Measurements from ENCODE around the gene CSF1R. TPM values are rescaled to one million over a fixed set of nuclear protein-coding genes. Genes with fewer than 3 reads are reported as not detected.

CSF1R gene
- total RNA-seq = under 1 TPM; 0.10 to 0.46 (median 0.26) TPM

GRCh38 chr5:150085950-150086715 is at the start of gene CSF1R:
Gene CSF1R (minus strand): TSS chr5:150086554. CDS start chr5:150086427, 127 bp downstream.
- no peak within 1 kb of the TSS for H3K4me3 Mint-ChIP-seq
- no peaks in the 10 kb centered on the region for H3K4me1 Mint-ChIP-seq (ENCODE audit: low read depth)
- DNase-seq = no peak
- no peaks in the 10 kb centered on the region for H3K9me3 Mint-ChIP-seq
- no peak for ATAC-seq
- H3K27me3 Mint-ChIP-seq (ENCODE audit: low read depth) = peaks cover 43% of the 10 kb centered on the region
- no peaks in the 10 kb centered on the region for H3K36me3 Mint-ChIP-seq (ENCODE audit: insufficient read depth)

GRCh38 chr5:150135557-150136304 is 49.4 kb upstream of the CSF1R start:
- Mint-ChIP-seq H3K4me1 (ENCODE audit: low read depth) (no peaks in the 10 kb centered on the region), H3K4me3 (no peak overlapping the region), H3K9me3 (no peaks in the 10 kb centered on the region), H3K36me3 (ENCODE audit: insufficient read depth) (no peaks in the 10 kb centered on the region), H3K27me3 (ENCODE audit: low read depth) (peaks cover 2% of the 10 kb centered on the region)
- no peak for ATAC-seq
- no peak for DNase-seq

- peaks cover 2% of the 10 kb centered on the region for H3K27me3 Mint-ChIP-seq (ENCODE audit: low read depth)
- DNase-seq (no peak), ATAC-seq (no peak)
- no peaks in the 10 kb centered on the region for H3K9me3 Mint-ChIP-seq
- no peaks in the 10 kb centered on the region for H3K36me3 Mint-ChIP-seq (ENCODE audit: insufficient read depth)
- no peak overlapping the region for H3K4me3 Mint-ChIP-seq
- H3K4me1 Mint-ChIP-seq (ENCODE audit: low read depth) = no peaks in the 10 kb centered on the region
Measured at GRCh38 chr5:150134198-150134588, 47.8 kb upstream of the CSF1R start.

GRCh38 chr5:150133581-150134197 is 47.3 kb upstream of the CSF1R start:
- no peaks in the 10 kb centered on the region for H3K4me1 Mint-ChIP-seq (ENCODE audit: low read depth)
- peaks cover 2% of the 10 kb centered on the region for H3K27me3 Mint-ChIP-seq (ENCODE audit: low read depth)
- H3K9me3 Mint-ChIP-seq = no peaks in the 10 kb centered on the region
- ATAC-seq (no peak), DNase-seq (no peak)
- H3K36me3 Mint-ChIP-seq (ENCODE audit: insufficient read depth) = no peaks in the 10 kb centered on the region
- H3K4me3 Mint-ChIP-seq = no peak overlapping the region

GRCh38 chr5:150132740-150133139 is 46.4 kb upstream of the CSF1R start:
- DNase-seq (no peak), ATAC-seq (no peak)
- no peaks in the 10 kb centered on the region for H3K27me3 Mint-ChIP-seq (ENCODE audit: low read depth)
- H3K9me3 Mint-ChIP-seq = no peaks in the 10 kb centered on the region
- no peaks in the 10 kb centered on the region for H3K4me1 Mint-ChIP-seq (ENCODE audit: low read depth)
- H3K4me3 Mint-ChIP-seq = no peak overlapping the region
- H3K36me3 Mint-ChIP-seq (ENCODE audit: insufficient read depth) = no peaks in the 10 kb centered on the region

GRCh38 chr5:150131978-150132694 is 45.8 kb upstream of the CSF1R start:
- Mint-ChIP-seq H3K4me1 (ENCODE audit: low read depth) (no peaks in the 10 kb centered on the region), H3K27me3 (ENCODE audit: low read depth) (no peaks in the 10 kb centered on the region), H3K4me3 (no peak overlapping the region), H3K9me3 (no peaks in the 10 kb centered on the region), H3K36me3 (ENCODE audit: insufficient read depth) (no peaks in the 10 kb centered on the region)
- no peak for ATAC-seq
- no peak for DNase-seq

- no peak for DNase-seq
- Mint-ChIP-seq H3K4me1 (ENCODE audit: low read depth) (no peaks in the 10 kb centered on the region), H3K4me3 (no peak overlapping the region), H3K27me3 (ENCODE audit: low read depth) (no peaks in the 10 kb centered on the region), H3K36me3 (ENCODE audit: insufficient read depth) (no peaks in the 10 kb centered on the region), H3K9me3 (no peaks in the 10 kb centered on the region)
- ATAC-seq = no peak
Measured at GRCh38 chr5:150131461-150131860, 45.1 kb upstream of the CSF1R start.

GRCh38 chr5:150130493-150130922 is 44.2 kb upstream of the CSF1R start:
- Mint-ChIP-seq H3K36me3 (ENCODE audit: insufficient read depth) (no peaks in the 10 kb centered on the region), H3K4me3 (no peak overlapping the region)

GRCh38 chr5:150129813-150130492 is 43.6 kb upstream of the CSF1R start:
- H3K9me3 Mint-ChIP-seq = no peaks in the 10 kb centered on the region
- DNase-seq (peak; percentile 12), ATAC-seq (peak; percentile 60 to 70)
- H3K4me3 Mint-ChIP-seq = no peak overlapping the region
- no peaks in the 10 kb centered on the region for H3K4me1 Mint-ChIP-seq (ENCODE audit: low read depth)
- H3K36me3 Mint-ChIP-seq (ENCODE audit: insufficient read depth) = no peaks in the 10 kb centered on the region
- H3K27me3 Mint-ChIP-seq (ENCODE audit: low read depth) = no peaks in the 10 kb centered on the region

More at GRCh38 chr5:150130493-150130922, 44.2 kb upstream of the CSF1R start:
- no peaks in the 10 kb centered on the region for H3K27me3 Mint-ChIP-seq (ENCODE audit: low read depth)
- H3K4me1 Mint-ChIP-seq (ENCODE audit: low read depth) = no peaks in the 10 kb centered on the region
- ATAC-seq = no peak
- no peaks in the 10 kb centered on the region for H3K9me3 Mint-ChIP-seq
- no peak for DNase-seq

GRCh38 chr5:150129454-150129812 is 43.1 kb upstream of the CSF1R start:
- Mint-ChIP-seq H3K4me1 (ENCODE audit: low read depth) (no peaks in the 10 kb centered on the region), H3K36me3 (ENCODE audit: insufficient read depth) (no peaks in the 10 kb centered on the region), H3K4me3 (no peak overlapping the region), H3K9me3 (no peaks in the 10 kb centered on the region), H3K27me3 (ENCODE audit: low read depth) (no peaks in the 10 kb centered on the region)
- no peak for DNase-seq
- no peak for ATAC-seq

- Mint-ChIP-seq H3K4me1 (ENCODE audit: low read depth) (no peaks in the 10 kb centered on the region), H3K36me3 (ENCODE audit: insufficient read depth) (no peaks in the 10 kb centered on the region), H3K27me3 (ENCODE audit: low read depth) (no peaks in the 10 kb centered on the region), H3K9me3 (no peaks in the 10 kb centered on the region), H3K4me3 (no peak overlapping the region)
- DNase-seq = no peak
- no peak for ATAC-seq
Measured at GRCh38 chr5:150126921-150127265, 40.5 kb upstream of the CSF1R start.

- no peaks in the 10 kb centered on the region for H3K4me1 Mint-ChIP-seq (ENCODE audit: low read depth)
- ATAC-seq = no peak
- no peak overlapping the region for H3K4me3 Mint-ChIP-seq
- no peaks in the 10 kb centered on the region for H3K9me3 Mint-ChIP-seq
- DNase-seq = no peak
- H3K27me3 Mint-ChIP-seq (ENCODE audit: low read depth) = no peaks in the 10 kb centered on the region
- H3K36me3 Mint-ChIP-seq (ENCODE audit: insufficient read depth) = no peaks in the 10 kb centered on the region
Measured at GRCh38 chr5:150126199-150126920, 40.0 kb upstream of the CSF1R start.

GRCh38 chr5:150125334-150125733 is 39.0 kb upstream of the CSF1R start:
- ATAC-seq (no peak), DNase-seq (no peak)
- no peaks in the 10 kb centered on the region for H3K27me3 Mint-ChIP-seq (ENCODE audit: low read depth)
- H3K36me3 Mint-ChIP-seq (ENCODE audit: insufficient read depth) = no peaks in the 10 kb centered on the region
- no peaks in the 10 kb centered on the region for H3K4me1 Mint-ChIP-seq (ENCODE audit: low read depth)
- no peaks in the 10 kb centered on the region for H3K9me3 Mint-ChIP-seq
- H3K4me3 Mint-ChIP-seq = no peak overlapping the region

Measured in activated T-cell treated with anti-CD3 and anti-CD28 coated beads, Interleukin-2, amount 50 U/mL, for 4 hours (primary cell).